ES-I3 (cell line): ENCODE data around the gene CD96.
"Not testable (repeated sequence)": the region's sequence is repeated elsewhere in the genome, so short reads cannot be mapped to it uniquely, and the experiment has no call there.

Experiments used
- H3K36me3 ChIP-seq: 2 replicates; pipeline ENCODE4 v1.6.1; 2013; ENCODE audit warnings: mild to moderate bottlenecking, low read length, control low read depth, moderate library complexity; ENCODE audit not compliant: insufficient read depth
- H3K4me1 ChIP-seq: 2 replicates; pipeline ENCODE4 v1.6.1; 2013; ENCODE audit warnings: mild to moderate bottlenecking, control low read depth, low read length; ENCODE audit not compliant: insufficient read depth
- H3K9ac ChIP-seq: 2 replicates; pipeline ENCODE4 v1.6.1; 2013; ENCODE audit warnings: low read depth, mild to moderate bottlenecking, low read length, moderate library complexity
- H3K9me3 ChIP-seq: 2 replicates; pipeline ENCODE4 v1.6.1; 2013; ENCODE audit warnings: mild to moderate bottlenecking, low read length, moderate library complexity; ENCODE audit not compliant: control insufficient read depth, insufficient read depth

Gene CD96

GRCh38 chr3:111610189-111610588 is 68.2 kb downstream of the CD96 start:
- no peaks in the 10 kb centered on the region for H3K36me3 ChIP-seq
- no peaks in the 10 kb centered on the region for H3K9me3 ChIP-seq
- H3K4me1 ChIP-seq, result no peaks in the 10 kb centered on the region
- no peak overlapping the region for H3K9ac ChIP-seq

GRCh38 chr3:111610612-111611054 is 68.6 kb downstream of the CD96 start:
- Histone ChIP-seq H3K9me3 (no peaks in the 10 kb centered on the region), H3K36me3 (no peaks in the 10 kb centered on the region), H3K9ac (no peak overlapping the region), H3K4me1 (no peaks in the 10 kb centered on the region)

GRCh38 chr3:111613294-111613693 is 71.3 kb downstream of the CD96 start:
- no peaks in the 10 kb centered on the region for H3K36me3 ChIP-seq
- no peak overlapping the region for H3K9ac ChIP-seq
- no peaks in the 10 kb centered on the region; the same call in 1 of the 2 replicates for H3K9me3 ChIP-seq
- no peaks in the 10 kb centered on the region for H3K4me1 ChIP-seq

GRCh38 chr3:111615880-111616279 is 73.9 kb downstream of the CD96 start:
- H3K4me1 ChIP-seq, result no peaks in the 10 kb centered on the region
- H3K9ac ChIP-seq, result no peak overlapping the region
- no peaks in the 10 kb centered on the region for H3K36me3 ChIP-seq
- H3K9me3 ChIP-seq, result no peaks in the 10 kb centered on the region; the same call in 1 of the 2 replicates

- H3K9me3 ChIP-seq, result no peaks in the 10 kb centered on the region; the same call in 1 of the 2 replicates
- H3K9ac ChIP-seq, result no peak overlapping the region
- H3K4me1 ChIP-seq, result no peaks in the 10 kb centered on the region
- no peaks in the 10 kb centered on the region for H3K36me3 ChIP-seq
Measured at GRCh38 chr3:111616417-111617105, 74.6 kb downstream of the CD96 start.

- H3K9ac ChIP-seq, result no peak overlapping the region
- no peaks in the 10 kb centered on the region for H3K4me1 ChIP-seq
- no peaks in the 10 kb centered on the region for H3K36me3 ChIP-seq
- H3K9me3 ChIP-seq, result no peaks in the 10 kb centered on the region; the same call in 1 of the 2 replicates
Measured at GRCh38 chr3:111617406-111617805, 75.4 kb downstream of the CD96 start.

- H3K36me3 ChIP-seq, result no peaks in the 10 kb centered on the region
- no peaks in the 10 kb centered on the region; the same call in 1 of the 2 replicates for H3K9me3 ChIP-seq
- H3K4me1 ChIP-seq, result no peaks in the 10 kb centered on the region
- H3K9ac ChIP-seq, result no peak overlapping the region
Measured at GRCh38 chr3:111617912-111618601, 76.1 kb downstream of the CD96 start.

- Histone ChIP-seq H3K9ac (no peak overlapping the region), H3K36me3 (no peaks in the 10 kb centered on the region)
Measured at GRCh38 chr3:111618945-111619344, 76.9 kb downstream of the CD96 start.

GRCh38 chr3:111619833-111620232 is 77.8 kb downstream of the CD96 start:
- no peaks in the 10 kb centered on the region; the same call in 1 of the 2 replicates for H3K9me3 ChIP-seq
- no peaks in the 10 kb centered on the region for H3K36me3 ChIP-seq
- no peak overlapping the region for H3K9ac ChIP-seq
- no peaks in the 10 kb centered on the region for H3K4me1 ChIP-seq

More at GRCh38 chr3:111618945-111619344, 76.9 kb downstream of the CD96 start:
- no peaks in the 10 kb centered on the region for H3K4me1 ChIP-seq
- no peaks in the 10 kb centered on the region; the same call in 1 of the 2 replicates for H3K9me3 ChIP-seq

- Histone ChIP-seq H3K9ac (no peak overlapping the region), H3K9me3 (no peaks in the 10 kb centered on the region; the same call in 1 of the 2 replicates), H3K36me3 (no peaks in the 10 kb centered on the region)
Measured at GRCh38 chr3:111621535-111621934, 79.5 kb downstream of the CD96 start.

GRCh38 chr3:111627092-111627491 is 85.1 kb downstream of the CD96 start:
- Histone ChIP-seq H3K9me3 (peaks cover 12% of the 10 kb centered on the region), H3K36me3 (no peaks in the 10 kb centered on the region), H3K9ac (no peak overlapping the region), H3K4me1 (no peaks in the 10 kb centered on the region)

More at GRCh38 chr3:111621535-111621934, 79.5 kb downstream of the CD96 start:
- no peaks in the 10 kb centered on the region for H3K4me1 ChIP-seq

- H3K4me1 ChIP-seq, H3K36me3 ChIP-seq, H3K9ac ChIP-seq: not testable (repeated sequence)
- H3K9me3 ChIP-seq, result peaks cover 12% of the 10 kb centered on the region
Measured at GRCh38 chr3:111629018-111629417, 87.0 kb downstream of the CD96 start.

- H3K9me3 ChIP-seq, result peaks cover 12% of the 10 kb centered on the region
- not testable (repeated sequence) for H3K36me3 ChIP-seq, H3K4me1 ChIP-seq, H3K9ac ChIP-seq
Measured at GRCh38 chr3:111630638-111631037, 88.6 kb downstream of the CD96 start.

- Histone ChIP-seq H3K4me1 (no peaks in the 10 kb centered on the region), H3K36me3 (no peaks in the 10 kb centered on the region)
Measured at GRCh38 chr3:111635403-111635802, 93.4 kb downstream of the CD96 start.

GRCh38 chr3:111636366-111636885 is 94.4 kb downstream of the CD96 start:
- Histone ChIP-seq H3K4me1 (no peaks in the 10 kb centered on the region), H3K9me3 (no peaks in the 10 kb centered on the region), H3K36me3 (no peaks in the 10 kb centered on the region), H3K9ac (no peak overlapping the region)

More at GRCh38 chr3:111635403-111635802, 93.4 kb downstream of the CD96 start:
- H3K9me3 ChIP-seq, result no peaks in the 10 kb centered on the region
- H3K9ac ChIP-seq, result no peak overlapping the region
